GM04503 (cell line): ENCODE results near the gene STK25.
"Not testable (repeated sequence)": the region's sequence is repeated elsewhere in the genome, so short reads cannot be mapped to it uniquely, and the experiment has no call there.

ENCODE experiments used
- DNase-seq: peaks from one replicate; pipeline ENCODE4 v3.0.0-alpha.2; 2012; ENCODE audit warnings: low read depth

The STK25 gene

GRCh38 chr2:241463276-241464135, 44.9 kb downstream of the STK25 start:
- no peak for DNase-seq

GRCh38 chr2:241461693-241462677, 46.4 kb downstream of the STK25 start:
- DNase-seq = no peak

GRCh38 chr2:241460631-241461030, 47.8 kb downstream of the STK25 start:
- no peak for DNase-seq

- DNase-seq = no peak
Observed at GRCh38 chr2:241459520-241459919, 48.9 kb downstream of the STK25 start.

- DNase-seq = no peak
Observed at GRCh38 chr2:241458687-241459086, 49.7 kb downstream of the STK25 start.

- DNase-seq = no peak
Observed at GRCh38 chr2:241456546-241456945, 51.8 kb downstream of the STK25 start.

- no peak for DNase-seq
Observed at GRCh38 chr2:241454837-241455485, 53.4 kb downstream of the STK25 start.

- not testable (repeated sequence) for DNase-seq
Observed at GRCh38 chr2:241453919-241454318, 54.5 kb downstream of the STK25 start.

- DNase-seq = no peak
Observed at GRCh38 chr2:241451840-241452506, 56.4 kb downstream of the STK25 start.

- not testable (repeated sequence) for DNase-seq
Observed at GRCh38 chr2:241450092-241450491, 58.3 kb downstream of the STK25 start.

GRCh38 chr2:241445426-241445825, 63.0 kb downstream of the STK25 start:
- no peak for DNase-seq

- no peak for DNase-seq
Observed at GRCh38 chr2:241443486-241444223, 64.7 kb downstream of the STK25 start.
